HG03565 (cell line): ENCODE data around the gene KDM1A.

ENCODE experiments used
- ATAC-seq: cut with Tn5 transposase; IDR thresholded peaks from one replicate; pipeline ENCODE4 v1.9.1; 2021; ENCODE audit warnings: mild to moderate bottlenecking, moderate library complexity; ENCODE audit not compliant: unreplicated experiment

The KDM1A gene

GRCh38 chr1:23129846-23130245 lies 110.6 kb downstream of the KDM1A start:
- no peak for ATAC-seq

DNA sequence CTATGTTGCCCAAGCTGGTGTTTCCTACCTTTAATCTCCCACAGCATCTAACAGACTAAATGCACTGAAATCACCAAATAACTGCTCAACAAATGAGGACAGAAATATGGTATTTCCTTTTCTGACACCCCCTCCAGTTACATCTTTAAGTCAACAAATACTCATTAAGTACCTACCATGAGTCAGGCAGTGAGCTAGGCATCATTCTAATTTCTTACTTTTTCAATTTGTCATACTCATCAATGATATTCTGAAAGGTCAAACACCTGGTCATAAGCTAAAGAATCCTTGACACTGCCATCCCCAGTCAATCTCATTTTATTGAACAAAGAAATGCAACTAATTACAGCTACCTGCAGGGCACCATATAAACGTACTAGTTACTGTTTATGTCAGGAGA lies 112.8 kb downstream of the KDM1A start:
- no peak for ATAC-seq
